ENCODE results near the gene DPYSL3.

DPYSL3 gene

DNA sequence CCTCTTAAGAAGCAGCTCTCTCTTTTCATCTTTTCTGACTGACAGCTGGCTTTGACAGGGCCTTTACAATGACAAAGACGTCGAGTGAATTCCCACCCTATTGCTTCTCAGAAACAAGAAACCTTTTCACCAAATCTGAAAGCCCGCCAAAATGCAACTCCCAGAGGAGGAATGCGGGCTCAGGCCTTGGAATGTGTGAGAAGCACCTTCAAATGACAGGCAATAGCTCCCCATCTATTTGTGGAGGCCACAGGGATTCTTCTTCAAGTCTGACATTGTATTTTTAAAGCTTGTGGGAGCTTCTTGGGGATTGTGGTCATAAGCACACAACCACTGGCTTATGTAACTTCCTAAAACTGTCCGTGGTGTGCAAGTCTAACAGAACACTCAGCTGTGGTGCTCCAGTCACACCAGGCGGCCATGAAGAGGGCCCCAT lies 72.7 kb downstream of the DPYSL3 start:
- DNase-seq (ENCODE audit: low spot score): no peak

GRCh38 chr5:147436596-147436995 lies 73.3 kb downstream of the DPYSL3 start:
- no peak for DNase-seq (ENCODE audit: low spot score)

DNA sequence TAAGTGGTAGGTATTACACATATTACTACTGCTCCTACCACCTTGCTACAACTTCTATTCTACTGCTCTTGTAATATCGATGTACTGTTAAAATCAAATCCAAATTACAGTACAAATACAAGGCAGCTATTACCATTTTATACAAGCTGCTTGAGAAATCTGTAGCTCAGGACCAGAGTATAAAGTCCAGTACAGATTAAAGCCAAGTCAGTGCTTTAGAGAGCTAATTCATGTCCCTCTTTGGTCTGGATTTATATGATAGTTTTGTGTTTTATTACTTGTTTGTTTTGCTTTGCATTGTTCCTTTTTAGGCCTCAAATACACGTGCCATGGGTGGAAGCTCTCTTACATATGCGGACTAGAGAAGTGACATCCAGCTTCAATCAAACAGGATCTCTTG lies 75.8 kb downstream of the DPYSL3 start:
- DNase-seq (ENCODE audit: low spot score): no peak

- no peak for DNase-seq (ENCODE audit: low spot score)
Measured at GRCh38 chr5:147432323-147432722, 77.5 kb downstream of the DPYSL3 start.

GRCh38 chr5:147431586-147431985 lies 78.3 kb downstream of the DPYSL3 start:
- DNase-seq (ENCODE audit: low spot score): no peak

- DNase-seq (ENCODE audit: low spot score): no peak
Measured at GRCh38 chr5:147430628-147431027, 79.2 kb downstream of the DPYSL3 start.

DNA sequence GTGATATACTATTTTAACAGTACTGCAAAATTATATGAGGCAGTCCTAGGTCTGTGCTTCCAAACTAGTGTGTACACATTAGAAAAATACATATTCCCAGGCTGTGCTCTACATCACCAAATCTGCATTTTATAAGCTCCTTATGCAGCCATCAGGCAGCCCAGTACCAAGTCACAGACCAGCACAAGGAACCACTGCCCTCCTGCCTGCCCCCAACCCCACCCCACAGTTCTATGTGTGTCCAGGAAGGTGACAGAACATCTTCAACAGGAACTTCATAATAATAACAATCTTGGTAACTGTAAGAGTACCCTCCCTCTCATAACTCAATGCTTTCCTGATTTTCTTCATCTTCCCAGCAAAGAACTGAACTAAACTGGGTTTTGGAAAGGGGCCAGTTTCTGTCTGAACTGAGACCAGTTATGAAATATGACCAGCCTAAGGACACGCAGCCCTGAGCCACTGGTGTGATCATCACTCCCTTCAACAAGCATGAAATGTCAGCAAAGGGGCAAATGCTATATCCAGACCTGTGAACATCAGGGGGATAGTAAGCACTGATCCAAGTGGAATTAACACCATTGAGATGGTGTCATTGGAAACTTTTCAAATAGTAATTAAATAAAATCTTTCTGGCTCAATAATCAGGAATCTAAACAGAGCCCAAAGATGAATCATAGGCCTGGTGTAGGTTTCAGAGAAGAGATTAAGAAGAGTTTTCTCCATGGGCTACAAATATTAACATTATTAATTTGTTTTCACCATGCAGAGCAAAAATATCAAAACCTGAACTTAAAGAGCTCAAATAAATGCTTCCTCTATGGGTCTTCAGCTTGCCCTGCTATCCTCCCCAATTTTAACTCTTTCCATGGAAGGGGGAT lies 82.1 kb downstream of the DPYSL3 start:
- peak; percentile 15 for DNase-seq (ENCODE audit: low spot score)

DNA sequence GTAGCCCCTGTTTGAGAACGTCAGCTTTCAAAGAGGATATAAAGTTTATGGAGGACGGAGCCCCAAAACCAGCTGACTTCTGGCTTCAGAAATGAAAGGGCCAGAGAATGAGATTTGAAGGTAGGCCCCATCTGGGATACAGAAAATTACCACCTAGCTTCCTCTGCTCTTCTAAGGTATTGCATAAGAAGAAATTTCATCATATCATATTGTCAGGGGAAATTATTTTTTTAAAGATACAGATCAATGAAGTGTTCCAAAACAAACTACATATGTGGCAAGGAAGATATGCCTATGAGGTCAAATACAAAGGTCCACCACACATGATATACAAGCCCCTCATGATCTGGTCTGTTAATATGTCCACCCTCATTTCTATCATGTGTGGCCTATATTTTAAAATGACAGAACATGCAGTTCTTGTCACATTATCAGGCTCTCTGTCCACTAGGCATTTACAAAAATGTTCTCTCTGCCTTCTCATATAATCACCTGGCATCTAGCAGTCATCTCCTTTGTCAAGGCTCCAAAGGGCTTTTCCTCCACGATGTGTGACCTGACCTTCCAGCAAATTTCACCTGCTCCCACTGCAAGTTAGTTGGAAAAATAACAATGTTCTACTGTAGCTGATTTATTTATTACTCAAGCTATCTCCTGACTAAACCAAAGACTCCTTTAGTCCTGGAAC lies 83.1 kb downstream of the DPYSL3 start:
- DNase-seq (ENCODE audit: low spot score): no peak

DNA sequence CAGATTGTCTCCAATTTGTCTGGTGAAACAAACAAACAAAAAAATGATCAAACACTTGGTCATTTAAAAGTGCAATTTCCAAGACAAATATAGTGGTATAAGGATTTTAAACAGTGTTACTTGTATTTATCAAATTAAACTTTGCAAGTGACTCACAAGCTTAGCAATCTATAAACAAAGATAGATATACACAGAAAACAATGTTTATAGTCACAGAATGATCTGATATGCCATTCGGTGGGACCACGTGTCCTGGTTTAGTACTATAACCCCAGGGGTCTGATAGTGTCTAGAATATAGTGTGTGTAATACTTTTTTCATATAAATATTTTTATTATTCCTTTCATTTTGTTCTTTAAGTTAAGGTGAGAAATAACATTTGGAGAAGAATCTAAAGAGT lies 91.3 kb downstream of the DPYSL3 start:
- no peak for DNase-seq (ENCODE audit: low spot score)

GRCh38 chr5:147417135-147417813 lies 92.6 kb downstream of the DPYSL3 start:
- DNase-seq (ENCODE audit: low spot score): peak; percentile 46

GRCh38 chr5:147415651-147416050 lies 94.2 kb downstream of the DPYSL3 start:
- DNase-seq (ENCODE audit: low spot score): no peak

DNA sequence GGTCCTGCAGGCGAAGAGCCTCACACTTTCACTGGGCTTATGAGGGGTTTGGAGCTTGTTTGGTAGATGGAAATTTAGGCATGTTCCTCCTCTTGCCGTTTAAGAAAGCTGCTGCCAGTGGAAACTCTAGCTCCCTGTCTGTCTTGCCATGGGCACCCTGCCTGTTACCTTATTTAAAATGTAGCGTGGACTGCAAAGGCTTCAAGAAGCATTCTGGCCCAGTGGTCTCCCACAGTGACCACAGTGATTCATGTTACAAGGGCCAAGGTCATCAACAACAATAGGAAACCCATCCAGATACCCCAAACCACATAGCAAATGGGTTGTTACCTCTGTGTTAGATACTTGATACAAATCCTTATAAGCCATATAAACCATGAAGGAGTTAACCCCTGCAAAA lies 96.6 kb downstream of the DPYSL3 start:
- no peak for DNase-seq (ENCODE audit: low spot score)

DNA sequence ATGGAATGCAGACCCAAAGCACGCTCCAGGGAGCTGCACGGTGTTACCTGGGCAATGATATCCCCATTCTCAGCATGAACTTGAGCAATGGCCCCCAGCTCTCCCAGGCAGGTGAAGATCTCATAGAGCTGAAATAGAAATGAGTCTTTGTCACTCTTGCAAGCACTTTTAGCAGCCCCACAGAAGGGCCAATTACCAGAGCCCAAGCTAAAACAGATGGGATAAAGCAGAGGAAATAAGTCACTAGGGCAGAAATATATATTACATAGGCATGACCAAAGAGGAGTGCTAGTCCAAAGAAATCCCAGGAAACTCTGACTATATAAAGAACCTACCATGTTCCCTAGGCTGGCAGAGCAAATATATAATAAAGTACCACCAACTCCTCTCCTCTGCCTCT lies 97.3 kb downstream of the DPYSL3 start:
- no peak for DNase-seq (ENCODE audit: low spot score)

DNA sequence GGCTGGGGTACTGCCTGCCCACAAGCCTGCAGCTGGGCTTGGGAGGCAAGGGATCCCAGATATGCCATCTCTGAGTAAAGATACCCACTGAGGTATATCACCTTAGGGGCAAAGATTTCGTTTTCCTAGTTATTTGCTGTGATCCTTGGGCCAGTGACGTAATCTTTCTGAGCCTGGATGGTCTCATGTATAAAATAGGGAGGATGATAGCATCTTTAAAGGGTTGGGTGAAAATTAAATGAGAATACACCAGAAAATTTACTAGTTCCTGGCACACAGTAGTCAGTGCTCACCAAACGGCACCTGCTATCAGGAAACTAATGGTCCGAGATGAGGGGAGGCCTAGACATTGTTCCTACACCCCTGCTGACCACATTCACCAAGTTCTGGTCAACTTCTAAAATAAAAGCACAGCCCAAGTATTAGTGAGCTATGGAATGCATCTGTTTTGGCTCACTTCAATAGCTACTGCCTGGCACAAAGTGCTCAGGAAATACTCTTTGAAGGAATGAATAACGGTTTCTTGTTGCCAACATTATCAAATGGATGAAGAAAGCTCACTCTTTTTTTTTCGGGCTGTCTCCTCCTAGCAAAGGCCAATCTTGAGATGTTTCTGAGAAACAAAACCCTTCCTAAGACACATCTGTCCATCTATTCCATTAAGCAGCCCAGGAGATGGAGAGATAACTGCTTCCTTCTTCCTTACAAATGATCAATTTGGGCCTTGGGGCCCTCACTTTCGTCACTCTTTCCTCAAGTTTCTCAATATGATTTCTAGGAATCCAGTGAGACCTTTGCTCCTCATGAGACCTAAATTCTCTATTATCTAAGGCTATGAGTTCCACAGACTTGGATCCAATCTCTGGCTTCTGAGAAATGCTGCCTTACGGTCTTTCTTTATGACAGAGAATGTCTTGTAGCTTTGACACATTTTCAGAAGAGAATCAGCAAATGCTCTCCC lies 98.2 kb downstream of the DPYSL3 start:
- no peak for DNase-seq (ENCODE audit: low spot score)

GRCh38 chr5:147410496-147411358 lies 99.1 kb downstream of the DPYSL3 start:
- no peak for DNase-seq (ENCODE audit: low spot score)

DNA sequence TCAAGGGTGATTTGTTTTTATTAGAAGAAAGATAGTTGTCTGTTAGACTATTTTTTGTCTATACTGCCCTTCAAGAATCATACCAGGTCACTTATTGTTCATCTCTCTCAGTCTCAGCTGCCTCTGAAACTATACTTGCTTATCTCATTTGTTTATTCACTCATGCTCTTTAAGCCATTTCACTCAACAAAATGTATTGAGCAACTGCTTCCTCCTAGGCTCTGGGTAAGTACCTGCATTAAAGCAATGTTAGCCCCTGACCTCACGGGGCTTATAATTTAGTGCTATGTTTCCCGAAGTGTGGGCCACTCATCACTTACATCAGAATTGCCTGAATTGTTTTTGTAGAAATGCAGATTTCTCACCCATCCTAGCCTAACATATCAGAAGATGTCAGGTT lies 100.9 kb downstream of the DPYSL3 start:
- DNase-seq (ENCODE audit: low spot score): no peak

GRCh38 chr5:147407094-147407681 lies 102.7 kb downstream of the DPYSL3 start:
- DNase-seq (ENCODE audit: low spot score): peak; percentile 55

GRCh38 chr5:147406636-147407035 lies 103.2 kb downstream of the DPYSL3 start:
- DNase-seq (ENCODE audit: low spot score): no peak

GRCh38 chr5:147404706-147405105 lies 105.2 kb downstream of the DPYSL3 start:
- DNase-seq (ENCODE audit: low spot score): no peak

Measured in hepatic stellate cell (primary cell).